Stimulated activated effector memory CD8-positive, alpha-beta T cell treated with anti-CD3 and anti-CD28 coated beads, Interleukin-12 subunit alpha, Interleukin-12 subunit beta, amount 100 ng/mL, for 72 hours (primary cell): ENCODE data around the gene DYNC2H1.

ENCODE experiments used
- ATAC-seq: fragments of 150-1000 bp; cut with Tn5 transposase; 2 replicates; pipeline ENCODE4 v1.10.0; 2021
- DNase-seq, 2 donors: peaks; one replicate each; pipeline ENCODE4 v3.0.0; 2021 to 2022; ENCODE audit warnings: low spot score in 2 of 2
- H3K27ac Mint-ChIP-seq: one replicate; pipeline ENCODE4 v1.8.0; 2022; ENCODE audit warnings: mild to moderate bottlenecking, mixed read lengths
- H3K36me3 Mint-ChIP-seq: one replicate; pipeline ENCODE4 v1.8.0; 2022; ENCODE audit warnings: mild to moderate bottlenecking, mixed read lengths
- H3K4me1 Mint-ChIP-seq: one replicate; pipeline ENCODE4 v1.8.0; 2022; ENCODE audit warnings: mixed read lengths
- H3K4me3 Mint-ChIP-seq: one replicate; pipeline ENCODE4 v1.8.0; 2022; ENCODE audit warnings: mild to moderate bottlenecking, mixed read lengths
- H3K9me3 Mint-ChIP-seq: one replicate; pipeline ENCODE4 v1.8.0; 2022; ENCODE audit warnings: mixed read lengths

DYNC2H1 gene

DNA sequence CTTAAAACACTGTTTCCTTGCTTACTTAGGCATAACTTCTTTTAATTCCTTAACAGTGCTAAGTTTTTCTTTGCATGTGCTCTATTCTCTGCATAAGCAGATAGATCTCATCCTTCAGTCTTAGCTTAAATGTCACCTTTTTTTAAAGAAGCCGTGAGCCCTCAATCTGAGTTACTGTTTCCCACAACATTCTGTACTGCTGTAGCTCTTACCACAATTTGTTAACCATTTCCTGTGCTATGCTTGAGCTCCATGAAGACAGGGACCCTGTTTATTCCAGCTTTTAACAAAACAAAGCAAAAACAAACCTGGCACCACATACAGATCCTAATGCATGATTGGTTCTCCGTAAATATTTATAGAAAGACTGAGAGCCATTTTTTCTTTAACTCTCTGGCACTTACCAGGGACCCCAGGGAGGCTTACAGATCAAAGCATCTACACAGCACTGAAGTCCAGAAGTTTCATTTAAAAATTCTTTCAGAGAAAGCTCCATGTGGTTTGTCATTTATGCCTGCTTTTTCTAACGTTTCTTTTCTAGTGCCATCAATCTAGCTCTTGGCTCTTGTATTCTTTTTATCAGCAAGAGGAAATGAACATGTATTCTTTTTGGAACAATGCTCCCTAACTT lies 74.9 kb downstream of the DYNC2H1 start:
- ATAC-seq (peak; percentile 61), DNase-seq (no peak)
- Mint-ChIP-seq H3K27ac (no peak overlapping the region), H3K36me3 (no peaks in the 10 kb centered on the region), H3K9me3 (no peaks in the 10 kb centered on the region), H3K4me1 (peaks cover 6% of the 10 kb centered on the region), H3K4me3 (no peak overlapping the region)

- Mint-ChIP-seq H3K4me1 (no peaks in the 10 kb centered on the region), H3K4me3 (no peak overlapping the region), H3K27ac (no peak overlapping the region), H3K36me3 (no peaks in the 10 kb centered on the region), H3K9me3 (no peaks in the 10 kb centered on the region)
- ATAC-seq (no peak), DNase-seq (no peak)
Measured at GRCh38 chr11:103202048-103202651, 92.9 kb downstream of the DYNC2H1 start.

DNA sequence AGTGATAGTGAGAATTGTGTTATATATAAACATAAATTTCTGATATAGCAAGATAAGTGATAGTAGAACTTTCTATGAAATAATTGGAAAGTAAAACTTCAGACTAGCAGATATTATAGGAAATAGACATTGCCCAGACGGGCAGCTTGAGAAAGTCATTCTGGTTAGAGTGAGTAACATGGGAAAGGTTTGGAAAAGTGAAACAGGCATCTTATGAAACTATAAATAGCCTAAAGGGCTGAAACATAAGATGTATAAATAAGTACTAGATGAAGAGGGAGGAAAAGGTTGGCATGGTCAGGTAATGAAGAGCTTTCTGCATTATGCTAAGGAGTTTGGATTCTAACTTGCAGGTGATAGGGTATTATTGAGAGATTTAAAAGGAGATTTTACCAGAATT lies 101.3 kb downstream of the DYNC2H1 start:
- no peak for ATAC-seq
- H3K4me3 Mint-ChIP-seq: no peak overlapping the region
- H3K36me3 Mint-ChIP-seq: no peaks in the 10 kb centered on the region
- H3K4me1 Mint-ChIP-seq: no peaks in the 10 kb centered on the region
- H3K27ac Mint-ChIP-seq: no peak overlapping the region
- DNase-seq: no peak
- H3K9me3 Mint-ChIP-seq: no peaks in the 10 kb centered on the region

- Mint-ChIP-seq H3K27ac (no peak overlapping the region), H3K9me3 (no peaks in the 10 kb centered on the region), H3K4me1 (no peaks in the 10 kb centered on the region), H3K4me3 (no peak overlapping the region), H3K36me3 (no peaks in the 10 kb centered on the region)
- no peak for ATAC-seq
- DNase-seq: no peak
Measured at GRCh38 chr11:103215812-103216211, 106.6 kb downstream of the DYNC2H1 start.

DNA sequence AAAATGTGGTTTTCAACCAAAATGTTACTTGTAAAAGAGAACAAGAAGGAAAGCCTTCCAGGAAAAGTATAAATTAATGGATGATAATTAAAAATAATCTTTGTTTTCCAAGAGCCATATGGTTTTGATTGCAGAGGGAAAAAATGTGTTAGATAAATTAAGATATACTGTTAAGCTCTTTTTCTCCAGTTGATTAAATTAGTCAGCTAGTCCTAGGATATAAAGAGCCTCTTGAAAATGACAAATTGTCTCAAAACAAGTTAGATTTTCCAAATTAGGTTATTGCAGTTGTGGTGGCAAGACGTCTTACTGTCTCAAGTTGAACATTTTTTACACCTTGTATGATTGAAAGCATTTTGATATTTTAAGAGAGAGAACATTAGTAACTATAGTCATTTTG lies 110.9 kb downstream of the DYNC2H1 start:
- Mint-ChIP-seq H3K4me3 (no peak overlapping the region), H3K9me3 (no peaks in the 10 kb centered on the region), H3K36me3 (no peaks in the 10 kb centered on the region), H3K27ac (no peak overlapping the region), H3K4me1 (no peaks in the 10 kb centered on the region)
- ATAC-seq: no peak
- no peak for DNase-seq

GRCh38 chr11:103222806-103223205 lies 113.6 kb downstream of the DYNC2H1 start:
- Mint-ChIP-seq H3K36me3 (no peaks in the 10 kb centered on the region), H3K9me3 (no peaks in the 10 kb centered on the region), H3K4me1 (no peaks in the 10 kb centered on the region), H3K27ac (no peak overlapping the region), H3K4me3 (no peak overlapping the region)
- DNase-seq (no peak), ATAC-seq (no peak)

DNA sequence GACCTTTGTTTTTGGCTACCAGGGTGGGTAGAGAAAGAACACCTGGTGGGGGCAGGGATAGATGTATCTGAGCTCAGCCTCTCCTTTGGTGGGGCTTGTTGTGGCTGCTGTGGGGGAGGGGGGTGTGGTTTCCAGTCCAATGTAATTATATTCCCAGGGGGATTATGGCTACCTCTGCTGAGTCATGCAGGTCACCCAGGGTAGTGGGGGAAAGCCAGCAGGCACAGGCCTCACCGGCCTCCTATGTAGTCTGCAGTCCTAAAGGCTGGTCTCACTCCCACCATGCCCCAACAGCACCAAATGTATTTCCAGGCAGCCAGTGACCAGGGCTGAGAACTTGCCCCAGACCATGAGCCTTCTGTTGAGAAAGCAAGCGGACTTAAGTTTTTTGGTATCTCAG lies 119.6 kb downstream of the DYNC2H1 start:
- Mint-ChIP-seq H3K36me3 (no peaks in the 10 kb centered on the region), H3K9me3 (no peaks in the 10 kb centered on the region), H3K4me1 (no peaks in the 10 kb centered on the region), H3K4me3 (no peak overlapping the region), H3K27ac (no peak overlapping the region)
- DNase-seq (no peak), ATAC-seq (no peak)

DNA sequence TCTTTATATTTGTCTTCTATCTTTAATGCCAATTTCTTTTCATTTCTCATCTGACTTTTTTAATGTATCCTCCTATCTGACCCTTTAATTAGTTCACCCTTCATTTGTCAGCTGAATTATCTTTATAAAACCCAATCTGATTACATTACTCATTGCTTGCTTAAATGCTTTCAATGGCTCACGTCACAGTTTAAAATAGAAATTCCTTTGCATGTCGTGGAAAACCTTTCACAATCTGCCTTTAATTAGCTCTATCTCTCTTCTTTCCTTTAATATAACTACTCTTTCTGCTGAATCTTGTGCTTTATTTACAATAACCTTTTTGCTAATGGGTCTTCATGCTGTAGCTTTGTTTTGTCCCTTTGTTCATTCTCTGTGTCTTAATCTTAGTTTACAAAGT lies 125.7 kb downstream of the DYNC2H1 start:
- no peak overlapping the region for H3K4me3 Mint-ChIP-seq
- no peaks in the 10 kb centered on the region for H3K9me3 Mint-ChIP-seq
- H3K36me3 Mint-ChIP-seq: no peaks in the 10 kb centered on the region
- ATAC-seq (no peak), DNase-seq (no peak)
- no peaks in the 10 kb centered on the region for H3K4me1 Mint-ChIP-seq
- no peak overlapping the region for H3K27ac Mint-ChIP-seq

DNA sequence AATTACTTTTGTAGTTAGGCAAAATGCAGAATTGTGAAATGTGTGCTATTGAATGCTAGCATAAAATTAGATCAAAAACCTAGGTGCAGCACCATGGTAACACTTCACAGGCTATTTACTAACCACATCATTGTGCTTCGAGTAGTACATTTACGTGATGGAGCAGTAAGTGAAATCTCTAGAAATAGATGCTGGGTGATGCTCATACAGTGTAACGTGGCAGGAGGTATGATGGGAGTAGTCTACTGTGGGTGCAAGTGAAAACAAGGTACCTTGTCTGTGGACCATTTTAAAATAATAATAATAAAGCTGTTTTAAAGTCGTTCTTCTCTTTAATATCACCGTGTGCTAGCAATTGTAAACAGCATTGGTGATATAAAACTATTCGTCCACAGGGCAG lies 132.3 kb downstream of the DYNC2H1 start:
- Mint-ChIP-seq H3K9me3 (no peaks in the 10 kb centered on the region), H3K27ac (no peak overlapping the region), H3K4me3 (no peak overlapping the region), H3K36me3 (no peaks in the 10 kb centered on the region), H3K4me1 (no peaks in the 10 kb centered on the region)
- DNase-seq (no peak), ATAC-seq (no peak)

- ATAC-seq (no peak), DNase-seq (no peak)
- Mint-ChIP-seq H3K9me3 (no peaks in the 10 kb centered on the region), H3K36me3 (no peaks in the 10 kb centered on the region), H3K4me1 (no peaks in the 10 kb centered on the region), H3K4me3 (no peak overlapping the region), H3K27ac (no peak overlapping the region)
Measured at GRCh38 chr11:103254123-103254522, 144.9 kb downstream of the DYNC2H1 start.

DNA sequence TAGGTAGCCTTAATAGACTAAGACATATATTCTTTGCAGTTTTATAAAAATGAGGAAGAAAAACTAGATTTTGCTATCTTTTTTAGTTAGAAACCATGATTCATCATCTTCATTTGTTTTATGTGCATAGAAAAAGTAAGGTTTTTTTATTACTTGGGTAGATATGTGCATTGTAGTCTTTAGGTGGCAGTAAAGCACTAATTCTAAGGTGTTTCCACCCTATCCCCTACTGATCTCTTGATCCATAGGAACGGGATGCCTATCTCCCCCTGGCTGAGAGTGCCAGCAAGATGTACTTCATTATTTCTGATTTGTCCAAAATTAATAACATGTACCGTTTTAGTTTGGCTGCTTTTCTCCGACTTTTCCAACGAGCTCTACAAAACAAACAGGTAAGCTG lies 148.1 kb downstream of the DYNC2H1 start:
- no peak overlapping the region for H3K4me3 Mint-ChIP-seq
- DNase-seq (no peak), ATAC-seq (no peak)
- no peak overlapping the region for H3K27ac Mint-ChIP-seq
- H3K4me1 Mint-ChIP-seq: no peaks in the 10 kb centered on the region
- no peaks in the 10 kb centered on the region for H3K9me3 Mint-ChIP-seq
- no peaks in the 10 kb centered on the region for H3K36me3 Mint-ChIP-seq

- Mint-ChIP-seq H3K9me3 (no peaks in the 10 kb centered on the region), H3K36me3 (no peaks in the 10 kb centered on the region), H3K4me1 (no peaks in the 10 kb centered on the region), H3K4me3 (no peak overlapping the region), H3K27ac (no peak overlapping the region)
- ATAC-seq (peak; percentile 51), DNase-seq (no peak)
Measured at GRCh38 chr11:103266167-103266831, 157.1 kb downstream of the DYNC2H1 start.

DNA sequence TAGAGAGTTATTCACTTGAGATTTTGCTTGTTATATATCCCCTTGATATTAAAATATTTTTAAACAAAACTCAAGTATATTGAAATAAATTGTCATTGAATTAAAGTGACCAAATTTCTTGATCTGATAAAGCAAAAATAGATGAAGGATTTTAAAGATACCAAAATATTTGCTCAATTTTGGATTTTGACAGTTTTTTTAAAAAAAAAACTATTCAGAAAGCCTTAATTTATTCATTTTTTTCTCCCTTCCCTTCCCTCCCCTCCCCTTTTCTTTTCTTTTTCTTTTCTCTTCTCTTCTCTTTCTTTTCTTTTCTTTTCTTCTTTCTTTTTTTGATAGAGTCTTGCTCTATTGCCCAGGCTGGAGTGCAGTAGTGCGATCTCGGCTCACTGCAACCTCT lies 163.7 kb downstream of the DYNC2H1 start:
- H3K4me1 Mint-ChIP-seq: no peaks in the 10 kb centered on the region

DNA sequence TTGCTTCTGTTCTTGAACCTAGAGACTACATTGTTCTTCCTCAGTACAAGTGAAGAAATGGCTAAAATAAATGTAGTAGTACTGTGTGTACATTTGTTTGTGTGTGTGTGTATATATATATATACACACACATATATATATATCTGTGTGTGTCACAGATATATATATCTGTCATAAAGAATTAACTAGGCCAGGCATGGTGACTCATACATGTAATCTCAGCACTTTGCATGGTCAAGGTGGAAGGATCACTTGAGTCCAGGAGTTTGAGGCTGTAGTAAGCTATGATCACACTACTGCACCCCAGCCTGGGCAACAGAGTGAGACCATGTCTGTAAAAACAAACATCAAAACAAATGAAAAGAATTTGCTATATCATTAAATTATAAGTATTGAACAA lies 164.8 kb downstream of the DYNC2H1 start:
- DNase-seq (no peak), ATAC-seq (no peak)
- Mint-ChIP-seq H3K27ac (no peak overlapping the region), H3K36me3 (no peaks in the 10 kb centered on the region), H3K9me3 (no peaks in the 10 kb centered on the region), H3K4me3 (no peak overlapping the region), H3K4me1 (no peaks in the 10 kb centered on the region)

More for the DNA sequence above, 163.7 kb downstream of the DYNC2H1 start:
- Mint-ChIP-seq H3K4me3 (no peak overlapping the region), H3K9me3 (no peaks in the 10 kb centered on the region), H3K27ac (no peak overlapping the region), H3K36me3 (no peaks in the 10 kb centered on the region)
- no peak for ATAC-seq
- DNase-seq: no peak

GRCh38 chr11:103279821-103280220 lies 170.6 kb downstream of the DYNC2H1 start:
- no peak overlapping the region for H3K4me3 Mint-ChIP-seq
- ATAC-seq (no peak), DNase-seq (no peak)
- no peaks in the 10 kb centered on the region for H3K4me1 Mint-ChIP-seq
- no peak overlapping the region for H3K27ac Mint-ChIP-seq
- H3K36me3 Mint-ChIP-seq: no peaks in the 10 kb centered on the region
- H3K9me3 Mint-ChIP-seq: no peaks in the 10 kb centered on the region

GRCh38 chr11:103281301-103281700 lies 172.1 kb downstream of the DYNC2H1 start:
- Mint-ChIP-seq H3K36me3 (no peaks in the 10 kb centered on the region), H3K9me3 (no peaks in the 10 kb centered on the region), H3K27ac (no peak overlapping the region), H3K4me3 (no peak overlapping the region), H3K4me1 (no peaks in the 10 kb centered on the region)
- DNase-seq (no peak), ATAC-seq (no peak)
